Kidney epithelial cell (primary cell): ENCODE measurements around the gene FAM120A. TPM values are rescaled to one million over a fixed set of nuclear protein-coding genes. Genes with fewer than 3 reads are reported as not detected.

Experiments used
- DNase-seq: peaks from one replicate; pipeline ENCODE4 v3.0.0-alpha.2; 2010; ENCODE audit warnings: low read depth
- H3K27me3 ChIP-seq: 2 replicates; pipeline ENCODE4 v1.6.0; 2011; ENCODE audit warnings: low read length; ENCODE audit not compliant: control insufficient read depth, insufficient read depth
- H3K36me3 ChIP-seq: 2 replicates; pipeline ENCODE4 v1.5.1; 2011; ENCODE audit warnings: low read length; ENCODE audit not compliant: control insufficient read depth, insufficient read depth
- H3K4me3 ChIP-seq: 2 replicates; pipeline ENCODE4 v1.5.1; 2011; ENCODE audit warnings: low read depth, mild to moderate bottlenecking, control low read depth, low read length
- CTCF ChIP-seq: IDR thresholded peaks from 2 replicates; pipeline ENCODE4 v1.5.1; 2011; ENCODE audit warnings: mild to moderate bottlenecking, moderate library complexity, low read length, control low read depth, inconsistent platforms; ENCODE audit not compliant: insufficient read depth, poor library complexity, severe bottlenecking
- total RNA-seq: library from RNA; depleted of rRNA; stranded (reverse); fragments of >200 nt; gene quantifications from 2 replicates; pipeline ENCODE4 v1.2.3, GENCODE V29; 2015

Gene FAM120A, protein sequence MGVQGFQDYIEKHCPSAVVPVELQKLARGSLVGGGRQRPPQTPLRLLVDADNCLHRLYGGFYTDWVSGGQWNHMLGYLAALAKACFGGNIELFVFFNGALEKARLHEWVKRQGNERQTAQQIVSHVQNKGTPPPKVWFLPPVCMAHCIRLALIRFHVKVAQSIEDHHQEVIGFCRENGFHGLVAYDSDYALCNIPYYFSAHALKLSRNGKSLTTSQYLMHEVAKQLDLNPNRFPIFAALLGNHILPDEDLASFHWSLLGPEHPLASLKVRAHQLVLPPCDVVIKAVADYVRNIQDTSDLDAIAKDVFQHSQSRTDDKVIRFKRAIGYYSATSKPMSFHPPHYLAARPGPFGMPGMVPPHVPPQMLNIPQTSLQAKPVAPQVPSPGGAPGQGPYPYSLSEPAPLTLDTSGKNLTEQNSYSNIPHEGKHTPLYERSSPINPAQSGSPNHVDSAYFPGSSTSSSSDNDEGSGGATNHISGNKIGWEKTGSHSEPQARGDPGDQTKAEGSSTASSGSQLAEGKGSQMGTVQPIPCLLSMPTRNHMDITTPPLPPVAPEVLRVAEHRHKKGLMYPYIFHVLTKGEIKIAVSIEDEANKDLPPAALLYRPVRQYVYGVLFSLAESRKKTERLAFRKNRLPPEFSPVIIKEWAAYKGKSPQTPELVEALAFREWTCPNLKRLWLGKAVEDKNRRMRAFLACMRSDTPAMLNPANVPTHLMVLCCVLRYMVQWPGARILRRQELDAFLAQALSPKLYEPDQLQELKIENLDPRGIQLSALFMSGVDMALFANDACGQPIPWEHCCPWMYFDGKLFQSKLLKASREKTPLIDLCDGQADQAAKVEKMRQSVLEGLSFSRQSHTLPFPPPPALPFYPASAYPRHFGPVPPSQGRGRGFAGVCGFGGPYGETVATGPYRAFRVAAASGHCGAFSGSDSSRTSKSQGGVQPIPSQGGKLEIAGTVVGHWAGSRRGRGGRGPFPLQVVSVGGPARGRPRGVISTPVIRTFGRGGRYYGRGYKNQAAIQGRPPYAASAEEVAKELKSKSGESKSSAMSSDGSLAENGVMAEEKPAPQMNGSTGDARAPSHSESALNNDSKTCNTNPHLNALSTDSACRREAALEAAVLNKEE
- total RNA-seq: 59.0 and 65.2 TPM in 2 replicates

DNA sequence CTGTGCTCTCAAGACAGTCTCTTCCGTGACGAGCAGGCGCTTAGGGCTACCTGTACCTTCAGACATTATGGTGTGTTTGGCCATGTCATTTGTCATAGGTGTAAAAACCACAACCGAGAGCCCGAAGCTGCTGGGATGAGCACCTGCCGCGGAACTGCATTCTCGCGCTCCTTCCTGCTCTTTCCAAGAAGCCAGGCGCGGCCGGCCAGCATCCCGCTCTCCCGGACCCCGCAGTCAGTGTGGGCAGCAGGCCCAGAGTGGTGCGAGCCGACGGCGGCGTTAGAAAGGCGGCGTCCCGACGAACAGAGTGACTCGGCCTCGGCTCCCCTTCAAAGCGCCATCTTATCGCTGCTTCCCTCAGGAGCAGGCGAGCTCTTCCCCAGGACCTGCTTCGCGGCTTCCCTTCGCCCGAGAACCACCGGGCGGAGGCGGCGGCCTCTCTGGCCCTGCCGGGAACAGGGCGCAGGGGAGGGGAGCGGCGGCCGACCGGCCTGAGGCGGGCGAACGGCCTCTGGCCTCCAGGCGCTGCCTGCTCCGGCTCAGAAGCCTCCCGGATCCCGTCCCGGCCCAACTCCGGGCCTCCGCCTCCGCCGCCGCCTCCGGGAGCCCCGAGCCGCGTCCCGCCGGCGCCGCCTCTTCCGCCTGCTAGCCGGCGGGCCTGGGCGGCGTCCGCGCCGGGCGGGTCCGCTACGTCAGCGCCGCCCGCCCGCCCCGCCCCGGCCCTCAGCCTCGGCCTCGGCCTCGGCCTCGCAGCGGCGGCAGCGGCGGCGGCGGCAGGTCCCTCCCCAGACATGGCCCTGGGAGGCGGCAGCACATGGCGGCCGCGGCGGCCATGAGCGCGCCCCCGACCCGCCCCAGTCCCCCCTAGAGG, at the start of gene FAM120A:
TSS of gene FAM120A (plus strand) at position 741 of the 871 bp plus-strand sequence. CDS start 231 bp downstream, outside the sequence.
- TF ChIP-seq CTCF: no peak
- DNase-seq: no peak
- no peaks in the 10 kb centered on the region for H3K27me3 ChIP-seq
- H3K4me3 ChIP-seq: peak within 1 kb of the TSS; percentile 93
- peaks cover 2% of the 10 kb centered on the region for H3K36me3 ChIP-seq

- H3K27me3 ChIP-seq: peaks cover 2% of the 10 kb centered on the region
- DNase-seq: no peak
Measured at GRCh38 chr9:93406371-93406770, 45.1 kb upstream of the FAM120A start.

DNA sequence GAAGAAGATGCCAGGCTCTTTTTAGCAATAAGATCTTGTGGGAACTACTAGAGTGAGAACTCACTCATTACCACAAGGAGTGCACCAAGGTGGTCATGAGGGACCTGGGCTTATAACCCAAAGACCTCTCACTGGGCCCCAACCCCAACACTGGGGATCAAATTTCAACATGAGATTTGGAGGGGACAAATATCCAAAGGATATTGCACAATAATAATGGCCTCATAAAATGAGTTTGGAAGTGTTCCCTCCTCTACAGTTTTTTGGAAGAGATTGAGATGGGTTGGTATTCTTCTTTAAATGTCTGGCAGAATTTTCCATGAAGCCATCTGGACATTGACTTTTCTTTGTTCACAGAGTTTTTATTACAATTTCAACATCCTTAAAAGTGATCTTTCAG, 38.0 kb upstream of the FAM120A start:
- Histone ChIP-seq H3K27me3 (no peaks in the 10 kb centered on the region), H3K36me3 (no peaks in the 10 kb centered on the region), H3K4me3 (no peak overlapping the region)
- TF ChIP-seq CTCF: no peak
- no peak for DNase-seq

More at GRCh38 chr9:93406371-93406770, 45.1 kb upstream of the FAM120A start:
- no peak for TF ChIP-seq CTCF
- no peaks in the 10 kb centered on the region for H3K36me3 ChIP-seq
- no peak overlapping the region for H3K4me3 ChIP-seq

DNA sequence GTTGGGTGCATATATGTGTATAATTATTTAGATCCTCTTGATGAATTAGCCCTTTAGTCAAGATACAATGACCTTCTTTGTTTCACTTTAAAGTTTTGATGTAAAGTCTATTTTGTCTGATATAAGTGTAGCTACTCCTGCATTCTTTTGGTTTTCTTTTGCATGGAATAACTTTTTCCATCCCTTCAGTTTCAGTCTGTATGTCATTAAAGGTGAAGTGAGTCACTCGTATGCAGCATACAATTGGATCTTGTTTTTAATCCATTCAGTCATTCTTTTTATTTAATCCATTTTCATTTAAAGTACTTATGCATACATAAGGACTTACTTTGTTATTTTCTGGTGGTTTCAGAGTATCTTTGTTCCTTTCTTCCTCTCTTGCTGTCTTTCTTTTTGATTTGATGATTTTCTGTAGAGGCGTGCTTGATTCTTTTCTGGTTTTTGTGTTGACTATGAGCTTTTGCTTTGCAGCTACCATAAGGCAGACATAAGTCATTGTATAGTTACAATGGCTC, 36.3 kb upstream of the FAM120A start:
- Histone ChIP-seq H3K27me3 (no peaks in the 10 kb centered on the region), H3K36me3 (no peaks in the 10 kb centered on the region), H3K4me3 (no peak overlapping the region)
- DNase-seq: no peak
- no peak for TF ChIP-seq CTCF
